Adipocyte (in vitro differentiated cells): ENCODE measurements around the gene SHC2.
A peak's percentile ranks its signal among the peaks of the same experiment; 100 is the strongest.

Experiments
- DNase-seq: peaks from one replicate; pipeline ENCODE4 v3.0.0-alpha.2; 2015; ENCODE audit warnings: low read depth
- H3K27me3 ChIP-seq: replicated peaks from 2 replicates; pipeline ENCODE4 v1.7.0; 2013; ENCODE audit warnings: mild to moderate bottlenecking, low read length, moderate library complexity; ENCODE audit not compliant: control insufficient read depth, insufficient read depth
- H3K36me3 ChIP-seq: 2 replicates; pipeline ENCODE4 v1.7.0; 2013; ENCODE audit warnings: low read length, mild to moderate bottlenecking, moderate library complexity; ENCODE audit not compliant: control insufficient read depth, insufficient read depth, severe bottlenecking
- H3K4me1 ChIP-seq: 2 replicates; pipeline ENCODE4 v1.7.0; 2013; ENCODE audit warnings: mild to moderate bottlenecking, low read length, moderate library complexity; ENCODE audit not compliant: control insufficient read depth, insufficient read depth
- H3K4me3 ChIP-seq: 2 replicates; pipeline ENCODE4 v1.7.0; 2013; ENCODE audit warnings: mild to moderate bottlenecking, low read length, moderate library complexity
- H3K9ac ChIP-seq: 2 replicates; pipeline ENCODE4 v1.7.0; 2013; ENCODE audit warnings: mild to moderate bottlenecking, low read length, moderate library complexity
- H3K9me3 ChIP-seq: 2 replicates; pipeline ENCODE4 v1.7.0; 2013; ENCODE audit warnings: mild to moderate bottlenecking, low read length, moderate library complexity; ENCODE audit not compliant: control insufficient read depth

The SHC2 gene

DNA sequence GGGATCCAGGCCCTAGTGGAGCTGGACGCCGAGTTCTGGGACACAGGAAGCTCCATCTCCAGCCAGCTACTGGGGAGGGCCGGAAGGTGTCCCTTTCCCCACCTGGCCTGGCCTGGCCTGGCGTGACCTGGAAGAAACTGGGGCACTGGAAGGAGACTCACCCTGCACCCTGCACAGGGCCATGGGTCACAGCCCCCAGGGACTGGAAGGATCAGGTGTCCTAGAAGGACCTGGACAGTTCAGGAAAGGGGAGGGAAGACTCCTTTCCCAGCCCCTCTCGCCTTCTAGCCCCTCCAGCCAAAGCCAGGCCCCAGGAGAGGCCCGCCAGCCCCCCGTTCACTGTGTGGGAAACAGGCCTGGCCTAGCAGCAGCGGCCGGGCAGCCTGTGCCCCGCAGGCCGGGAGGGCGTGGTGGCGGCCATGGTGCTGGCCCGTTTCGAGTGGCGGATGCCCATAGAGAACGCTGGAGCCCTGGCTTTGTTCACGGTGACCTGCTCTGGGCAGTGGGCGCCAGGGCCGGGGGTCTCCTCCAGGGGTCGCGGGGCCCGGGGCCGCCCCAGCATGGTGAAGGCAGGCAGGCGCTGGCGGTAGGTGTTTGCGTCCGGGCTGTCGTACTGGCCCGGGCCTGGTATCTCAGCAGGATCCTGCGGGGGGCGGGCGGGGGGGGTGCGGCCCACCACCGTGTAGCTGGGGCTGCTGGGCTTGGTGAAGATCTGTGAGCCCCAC lies 2.8 kb upstream of the SHC2 start:
- Histone ChIP-seq H3K27me3 (peaks cover 7% of the 10 kb centered on the region), H3K4me3 (no peak overlapping the region), H3K9me3 (no peaks in the 10 kb centered on the region), H3K4me1 (no peaks in the 10 kb centered on the region), H3K36me3 (no peaks in the 10 kb centered on the region), H3K9ac (no peak overlapping the region)
- DNase-seq = no peak

DNA sequence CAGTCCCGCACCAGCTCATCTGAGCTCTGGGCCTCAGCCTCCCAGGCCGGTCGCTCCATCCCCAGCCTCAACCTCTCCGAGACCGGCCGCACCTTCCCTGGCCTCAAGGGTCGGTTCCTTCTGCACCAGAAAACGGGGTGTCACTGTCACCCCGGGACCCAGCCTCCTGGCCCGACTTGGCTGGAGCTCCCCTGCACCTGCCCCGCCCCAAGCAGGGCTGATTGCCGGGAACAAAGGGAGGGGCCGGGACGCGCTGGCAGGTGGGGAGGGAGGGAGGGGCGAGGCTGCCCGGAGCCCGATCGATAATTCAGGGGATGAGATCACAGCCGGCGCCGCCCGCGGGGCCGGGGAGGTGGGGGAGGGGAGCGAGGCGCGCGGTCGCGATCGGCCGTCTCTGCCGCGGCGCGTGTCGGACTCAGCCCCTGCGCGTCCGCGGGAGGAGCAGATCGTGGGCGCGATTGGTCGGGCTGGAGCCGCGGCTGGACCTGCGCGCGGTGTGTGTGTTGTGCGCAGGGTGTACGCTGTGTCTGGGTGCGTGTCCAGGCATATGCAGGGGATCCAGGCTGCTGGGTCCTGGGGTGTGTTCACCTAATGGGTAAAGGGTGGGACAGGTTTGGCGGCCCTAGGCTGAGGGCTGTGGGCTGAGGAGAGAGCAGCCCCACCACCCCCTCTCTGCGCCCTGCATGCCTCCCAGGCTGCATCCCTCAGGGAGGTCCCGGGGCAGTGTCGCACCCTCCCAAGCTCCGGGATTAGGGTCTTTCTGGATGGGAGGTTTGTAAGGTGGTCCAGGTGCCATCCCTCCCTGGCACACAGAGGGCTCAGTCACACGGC lies 1.1 kb upstream of the SHC2 start:
- Histone ChIP-seq H3K9me3 (no peaks in the 10 kb centered on the region), H3K4me1 (no peaks in the 10 kb centered on the region), H3K9ac (no peak overlapping the region), H3K36me3 (no peaks in the 10 kb centered on the region), H3K4me3 (no peak overlapping the region), H3K27me3 (peaks cover 7% of the 10 kb centered on the region)
- peak; percentile 25 for DNase-seq

DNA sequence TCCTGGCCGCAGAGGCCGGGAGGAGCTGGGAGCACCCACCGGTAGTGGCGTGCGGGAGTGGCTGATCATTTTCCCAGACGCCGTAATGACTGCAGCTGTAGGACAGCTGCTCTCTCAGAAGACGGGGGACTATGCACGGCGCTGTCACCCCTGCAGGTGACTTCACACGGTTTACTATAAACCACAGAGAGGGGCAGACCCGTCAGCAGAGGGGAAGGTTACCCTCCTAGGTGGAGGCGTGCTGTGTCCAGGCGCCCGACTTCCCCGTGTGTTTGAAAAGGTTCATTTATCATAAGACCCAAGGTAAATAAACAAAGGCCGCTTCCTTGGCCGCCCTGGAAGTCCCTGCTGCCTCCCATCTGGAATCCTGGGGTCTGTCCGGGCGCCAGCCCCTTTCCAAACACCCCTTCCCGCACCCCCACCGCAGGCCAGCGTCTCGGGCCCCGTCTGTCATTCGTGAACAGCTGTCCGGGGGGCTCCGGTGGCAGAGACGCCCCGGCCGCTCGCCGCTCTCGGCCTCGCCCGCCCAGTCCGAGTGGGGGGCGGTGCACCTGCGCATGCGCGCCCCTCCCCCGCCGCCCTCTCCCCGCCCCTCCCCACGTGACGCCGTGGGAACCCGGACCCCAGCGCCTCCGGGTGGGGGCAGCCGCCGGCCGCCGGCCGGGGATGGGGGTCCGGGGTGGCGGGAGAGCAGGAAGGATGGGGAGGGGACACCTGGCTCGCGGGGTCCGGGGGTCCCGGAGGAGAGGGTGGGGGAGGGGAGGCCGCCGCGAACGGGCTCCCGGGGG lies 915 bp downstream of the SHC2 start:
- peak overlapping the region; percentile 75 for H3K9ac ChIP-seq
- H3K4me1 ChIP-seq = no peaks in the 10 kb centered on the region
- H3K36me3 ChIP-seq = no peaks in the 10 kb centered on the region
- peaks cover 7% of the 10 kb centered on the region for H3K27me3 ChIP-seq
- peak; percentile 55 for DNase-seq
- no peaks in the 10 kb centered on the region for H3K9me3 ChIP-seq
- peak overlapping the region; percentile 76 for H3K4me3 ChIP-seq

DNA sequence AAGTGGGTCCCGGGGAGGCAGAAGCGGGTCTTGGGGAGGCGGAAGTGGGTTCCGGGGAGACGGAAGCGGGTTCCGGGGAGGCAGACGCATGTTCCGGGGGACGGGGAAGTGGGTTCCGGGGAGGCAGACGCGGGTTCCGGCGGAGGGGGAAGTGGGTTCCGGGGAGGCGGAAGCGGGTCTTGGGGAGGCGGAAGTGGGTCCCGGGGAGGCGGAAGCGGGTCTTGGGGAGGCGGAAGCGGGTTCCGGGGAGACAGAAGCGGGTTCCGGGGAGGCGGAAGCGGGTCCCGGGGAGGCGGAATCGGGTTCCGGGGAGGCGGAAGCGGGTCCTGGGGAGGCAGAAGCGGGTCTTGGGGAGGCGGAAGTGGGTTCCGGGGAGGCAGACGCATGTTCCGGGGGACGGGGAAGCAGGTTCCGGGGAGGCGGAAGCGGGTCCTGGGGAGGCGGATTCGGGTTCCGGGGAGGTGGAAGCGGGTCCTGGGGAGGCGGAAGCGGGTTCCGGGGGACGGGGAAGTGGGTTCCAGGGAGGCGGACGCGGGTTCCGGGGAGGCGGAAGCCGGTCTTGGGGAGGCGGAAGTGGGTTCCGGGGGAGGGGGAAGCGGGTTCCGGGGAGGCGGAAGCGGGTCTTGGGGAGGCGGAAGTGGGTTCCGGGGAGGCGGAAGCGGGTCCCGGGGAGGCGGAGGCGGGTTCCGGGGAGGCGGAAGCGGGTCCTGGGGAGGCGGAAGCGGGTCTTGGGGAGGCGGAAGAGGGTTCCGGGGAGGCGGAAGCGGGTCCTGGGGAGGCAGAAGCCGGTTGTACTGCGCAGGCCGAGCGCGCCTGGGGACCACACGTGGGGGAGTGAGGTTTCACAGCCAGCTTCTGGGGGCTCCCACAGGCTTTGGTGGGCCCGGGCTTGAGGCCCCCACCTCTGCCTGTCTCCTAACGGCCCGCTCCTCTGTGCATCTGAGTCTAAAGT lies 2.5 kb downstream of the SHC2 start:
- DNase-seq = no peak
- Histone ChIP-seq H3K4me3 (no peak overlapping the region), H3K4me1 (no peaks in the 10 kb centered on the region), H3K9me3 (no peaks in the 10 kb centered on the region), H3K9ac (no peak overlapping the region), H3K36me3 (no peaks in the 10 kb centered on the region), H3K27me3 (peaks cover 7% of the 10 kb centered on the region)

DNA sequence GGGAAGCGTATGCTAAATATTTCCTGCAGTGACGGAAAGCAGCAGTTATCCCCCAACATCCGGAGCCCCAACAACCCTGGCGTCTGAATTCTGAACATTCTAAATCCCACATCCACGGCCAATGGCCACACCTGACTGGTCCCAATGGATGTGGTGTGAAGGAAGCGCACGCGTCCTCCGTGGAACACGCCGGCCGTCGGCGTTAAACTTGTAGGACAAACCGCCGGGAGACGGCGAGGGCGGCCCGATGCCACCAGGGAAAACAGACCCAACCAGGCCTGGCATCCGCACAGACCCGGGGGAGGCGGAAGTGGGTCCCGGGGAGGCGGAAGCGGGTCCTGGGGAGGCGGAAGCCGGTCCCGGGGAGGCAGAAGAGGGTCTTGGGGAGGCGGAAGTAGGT lies 3.2 kb downstream of the SHC2 start:
- DNase-seq = no peak
- H3K27me3 ChIP-seq = peaks cover 7% of the 10 kb centered on the region
- H3K9ac ChIP-seq = no peak overlapping the region
- no peaks in the 10 kb centered on the region for H3K9me3 ChIP-seq
- no peaks in the 10 kb centered on the region for H3K4me1 ChIP-seq
- no peak overlapping the region for H3K4me3 ChIP-seq
- no peaks in the 10 kb centered on the region for H3K36me3 ChIP-seq

DNA sequence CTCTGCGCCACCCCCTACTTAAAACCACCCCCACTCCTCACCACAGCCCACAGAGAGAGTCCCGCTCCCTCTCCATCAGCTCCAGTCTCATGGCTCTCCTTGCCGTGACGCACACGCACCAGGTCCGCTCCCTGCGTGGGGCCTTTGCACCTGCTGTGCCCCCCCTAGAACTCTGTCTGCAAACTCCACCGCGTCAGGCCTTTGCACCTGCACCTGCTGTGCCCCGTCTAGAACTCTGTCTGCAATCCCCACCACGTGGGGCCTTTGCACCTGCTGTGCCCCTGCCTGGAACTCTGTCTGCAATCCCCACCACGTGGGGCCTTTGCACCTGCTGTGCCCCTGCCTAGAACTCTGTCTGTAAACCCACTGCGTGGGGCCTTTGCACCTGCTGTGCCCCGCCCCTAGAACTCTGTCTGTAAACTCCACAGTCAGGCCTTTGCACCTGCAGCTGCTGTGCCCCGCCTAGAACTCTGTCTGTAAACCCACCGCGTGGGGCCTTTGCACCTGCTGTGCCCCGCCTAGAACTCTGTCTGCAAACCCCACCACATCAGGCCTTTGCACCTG lies 4.2 kb downstream of the SHC2 start:
- no peaks in the 10 kb centered on the region for H3K36me3 ChIP-seq
- no peak overlapping the region for H3K9ac ChIP-seq
- H3K27me3 ChIP-seq = no peaks in the 10 kb centered on the region
- H3K4me3 ChIP-seq = no peak overlapping the region
- DNase-seq = no peak
- no peaks in the 10 kb centered on the region for H3K4me1 ChIP-seq
- H3K9me3 ChIP-seq = no peaks in the 10 kb centered on the region

DNA sequence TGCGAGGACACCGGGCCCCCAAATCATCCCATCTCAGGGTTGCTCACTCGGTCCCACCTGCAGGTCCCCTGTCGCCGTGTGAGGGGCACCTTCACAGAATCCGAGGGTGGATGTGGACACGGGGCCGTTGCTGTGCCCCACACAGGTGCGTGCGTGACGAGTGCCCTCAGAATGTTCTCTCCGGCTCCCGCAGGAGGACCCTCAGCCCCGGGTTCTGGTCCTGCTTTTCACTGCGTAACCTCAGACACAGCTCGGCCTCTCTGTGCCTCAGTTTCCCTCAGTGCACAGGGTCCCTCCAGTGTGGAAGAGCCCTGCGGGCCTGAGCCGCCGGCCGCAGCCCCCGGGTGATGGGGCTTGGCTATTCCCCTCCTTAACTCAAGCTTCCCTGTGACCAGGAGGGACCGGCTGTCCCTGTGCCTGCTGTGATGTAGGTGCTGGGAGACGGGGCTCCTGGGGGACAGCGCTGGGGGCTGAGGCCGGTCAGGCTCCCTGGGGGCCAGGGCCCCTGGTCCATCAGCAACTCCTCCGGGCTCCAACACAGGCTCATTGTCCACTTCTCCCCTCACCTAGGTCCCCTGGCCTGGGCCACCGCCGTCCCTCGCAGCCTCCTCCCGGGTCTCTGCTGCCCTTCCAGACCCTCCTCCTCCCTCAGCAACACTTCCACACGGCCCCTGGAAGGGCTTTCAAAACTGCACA lies 4.8 kb downstream of the SHC2 start:
- H3K9ac ChIP-seq = no peak overlapping the region
- no peak for DNase-seq

DNA sequence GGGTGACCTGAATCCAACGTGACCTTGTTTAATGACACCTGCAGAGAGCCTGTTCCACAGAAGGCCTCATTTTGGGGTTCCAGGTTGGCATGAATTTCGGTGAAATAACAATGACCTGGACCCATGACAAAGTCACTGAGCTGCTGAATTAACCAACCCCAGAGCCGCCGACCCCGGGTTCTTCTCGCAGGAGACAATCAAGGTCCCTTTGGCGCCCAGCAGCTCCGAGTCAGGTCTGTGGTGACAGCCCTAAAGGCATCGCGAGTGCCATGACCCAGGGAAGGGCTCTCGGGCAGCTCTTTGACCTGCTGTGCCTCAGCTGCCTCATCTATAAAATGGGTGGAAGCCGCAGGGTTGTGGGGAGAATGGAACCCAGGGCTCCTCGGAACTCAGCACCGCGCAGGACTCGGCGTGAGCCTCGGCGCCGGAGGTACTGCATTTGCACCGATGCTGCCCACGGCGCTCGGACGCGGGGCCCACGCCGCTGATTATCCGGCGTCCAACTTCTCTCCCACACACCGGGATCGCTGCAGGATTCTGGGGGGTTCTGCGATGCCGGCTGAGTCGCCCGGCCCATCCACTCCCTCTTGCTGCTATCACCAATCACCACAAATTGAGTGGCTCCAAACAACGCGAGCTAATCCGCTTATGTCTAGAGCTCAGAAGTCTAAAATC lies 5.7 kb downstream of the SHC2 start:
- no peaks in the 10 kb centered on the region for H3K27me3 ChIP-seq
- no peak overlapping the region for H3K9ac ChIP-seq
- H3K36me3 ChIP-seq = no peaks in the 10 kb centered on the region
- no peaks in the 10 kb centered on the region for H3K4me1 ChIP-seq
- H3K4me3 ChIP-seq = no peak overlapping the region
- DNase-seq = no peak
- H3K9me3 ChIP-seq = no peaks in the 10 kb centered on the region

More for the DNA sequence above, 4.8 kb downstream of the SHC2 start:
- H3K4me1 ChIP-seq = no peaks in the 10 kb centered on the region
- no peak overlapping the region for H3K4me3 ChIP-seq
- no peaks in the 10 kb centered on the region for H3K36me3 ChIP-seq
- no peaks in the 10 kb centered on the region for H3K9me3 ChIP-seq
- H3K27me3 ChIP-seq = no peaks in the 10 kb centered on the region

DNA sequence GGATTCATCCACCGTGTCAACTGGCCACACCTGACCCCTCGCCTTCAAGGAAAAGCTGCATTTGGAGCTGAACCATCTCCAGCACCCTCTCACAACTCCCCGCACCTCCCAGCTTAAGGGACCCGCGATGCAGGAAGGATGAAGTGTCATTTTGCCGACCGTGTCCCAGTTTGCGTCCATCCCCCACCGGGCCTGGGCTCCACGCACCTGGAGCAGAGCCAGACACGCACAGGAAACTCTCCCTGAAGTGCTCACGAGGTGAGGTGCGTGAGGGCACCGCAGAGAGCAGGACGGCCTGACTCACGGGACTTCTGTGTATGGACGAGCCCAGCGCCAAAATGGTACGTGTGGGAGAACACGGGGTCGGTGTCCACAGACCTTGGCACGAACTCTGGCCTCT lies 7.2 kb downstream of the SHC2 start:
- no peaks in the 10 kb centered on the region for H3K9me3 ChIP-seq
- H3K36me3 ChIP-seq = no peaks in the 10 kb centered on the region
- no peaks in the 10 kb centered on the region for H3K27me3 ChIP-seq
- H3K9ac ChIP-seq = no peak overlapping the region
- no peaks in the 10 kb centered on the region for H3K4me1 ChIP-seq
- no peak for DNase-seq
- no peak overlapping the region for H3K4me3 ChIP-seq
